GM23338 (cell line): Measurements from ENCODE around the gene PCSK1N.

ENCODE experiments used
- ZNF462 ChIP-seq: fragments of 250-450 bp; sonication (Bioruptor Pico); IDR thresholded peaks from 2 replicates; pipeline ENCODE4 v1.5.0; 2020; ENCODE audit warnings: mild to moderate bottlenecking, moderate library complexity
- TF ChIP-seq, protein P1 (sequence below), 2 experiments: fragments of 200-600 bp in 1 of 2; sonication (generic) in 1 of 2; conservative IDR thresholded peaks; 2 replicates each; pipeline versions ENCODE4 v1.5.1 to v1.6.1; 2016 to 2017; ENCODE audit warnings: antibody characterized with exemption in 2 of 2, low read depth in 2 of 2, mild to moderate bottlenecking in 2 of 2, moderate library complexity in 1 of 2
- TF ChIP-seq, protein P2 (sequence below): IDR thresholded peaks from 2 replicates; pipeline ENCODE4 v1.6.1; 2016; ENCODE audit warnings: antibody characterized with exemption

- TF ChIP-seq, protein P1, sequence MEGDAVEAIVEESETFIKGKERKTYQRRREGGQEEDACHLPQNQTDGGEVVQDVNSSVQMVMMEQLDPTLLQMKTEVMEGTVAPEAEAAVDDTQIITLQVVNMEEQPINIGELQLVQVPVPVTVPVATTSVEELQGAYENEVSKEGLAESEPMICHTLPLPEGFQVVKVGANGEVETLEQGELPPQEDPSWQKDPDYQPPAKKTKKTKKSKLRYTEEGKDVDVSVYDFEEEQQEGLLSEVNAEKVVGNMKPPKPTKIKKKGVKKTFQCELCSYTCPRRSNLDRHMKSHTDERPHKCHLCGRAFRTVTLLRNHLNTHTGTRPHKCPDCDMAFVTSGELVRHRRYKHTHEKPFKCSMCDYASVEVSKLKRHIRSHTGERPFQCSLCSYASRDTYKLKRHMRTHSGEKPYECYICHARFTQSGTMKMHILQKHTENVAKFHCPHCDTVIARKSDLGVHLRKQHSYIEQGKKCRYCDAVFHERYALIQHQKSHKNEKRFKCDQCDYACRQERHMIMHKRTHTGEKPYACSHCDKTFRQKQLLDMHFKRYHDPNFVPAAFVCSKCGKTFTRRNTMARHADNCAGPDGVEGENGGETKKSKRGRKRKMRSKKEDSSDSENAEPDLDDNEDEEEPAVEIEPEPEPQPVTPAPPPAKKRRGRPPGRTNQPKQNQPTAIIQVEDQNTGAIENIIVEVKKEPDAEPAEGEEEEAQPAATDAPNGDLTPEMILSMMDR (conservative IDR thresholded peaks at IDR 0.05; ENCODE audit: low read depth in 2 of 2) = no peak
- TF ChIP-seq, protein P2, sequence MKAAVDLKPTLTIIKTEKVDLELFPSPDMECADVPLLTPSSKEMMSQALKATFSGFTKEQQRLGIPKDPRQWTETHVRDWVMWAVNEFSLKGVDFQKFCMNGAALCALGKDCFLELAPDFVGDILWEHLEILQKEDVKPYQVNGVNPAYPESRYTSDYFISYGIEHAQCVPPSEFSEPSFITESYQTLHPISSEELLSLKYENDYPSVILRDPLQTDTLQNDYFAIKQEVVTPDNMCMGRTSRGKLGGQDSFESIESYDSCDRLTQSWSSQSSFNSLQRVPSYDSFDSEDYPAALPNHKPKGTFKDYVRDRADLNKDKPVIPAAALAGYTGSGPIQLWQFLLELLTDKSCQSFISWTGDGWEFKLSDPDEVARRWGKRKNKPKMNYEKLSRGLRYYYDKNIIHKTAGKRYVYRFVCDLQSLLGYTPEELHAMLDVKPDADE = 0 out of 2 replicates have a peak, but pooled peaks have one; percentile 27
- TF ChIP-seq ZNF462 (CRISPR knock-in tag) = no peak
These were observed 33.9 kb downstream of the PCSK1N start, which contains the start of gene HDAC6 for GRCh38 chrX:48801280-48802088.
